Measurements from ENCODE around the gene MAD1L1.

The MAD1L1 gene

DNA sequence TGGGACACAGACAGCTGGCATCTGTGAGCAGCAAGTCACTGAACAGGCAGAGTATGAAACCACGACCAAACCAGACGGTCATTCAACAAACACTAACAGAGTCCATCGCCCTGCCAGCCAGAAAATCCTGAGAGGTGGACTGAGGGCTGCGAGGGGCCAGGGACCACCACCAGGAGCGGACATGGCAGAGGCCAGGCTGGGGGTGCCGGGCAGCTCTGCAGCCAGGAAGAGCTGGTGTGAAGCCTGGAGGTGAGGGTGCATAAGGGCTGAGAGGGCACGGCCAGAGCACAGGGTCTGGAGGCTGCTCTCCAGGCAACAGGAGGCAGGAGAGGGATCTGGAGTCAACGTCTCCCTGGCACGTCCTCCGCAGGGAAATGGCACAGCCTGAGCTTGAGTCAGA lies 15.5 kb downstream of the MAD1L1 start:
- DNase-seq, result no peak

DNA sequence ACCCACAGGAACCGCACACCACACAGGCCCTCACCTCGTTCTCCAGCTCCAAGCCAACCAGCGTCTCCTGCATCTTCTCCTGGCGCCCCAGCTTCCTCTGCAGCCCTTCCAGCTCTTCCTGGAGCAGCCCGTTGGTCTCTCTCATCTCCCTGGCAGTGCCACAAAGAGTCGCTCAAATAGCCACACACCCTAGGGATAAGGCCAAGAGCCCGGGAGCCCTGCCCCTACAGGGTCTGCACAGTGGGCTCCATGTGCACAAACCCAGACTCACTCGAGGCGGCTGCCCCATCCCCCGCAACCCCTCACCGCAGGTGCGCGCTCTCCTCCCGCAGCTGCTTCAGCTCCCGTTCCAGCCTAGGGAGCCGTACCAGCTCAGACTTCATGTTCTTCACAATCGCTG lies 16.9 kb downstream of the MAD1L1 start:
- DNase-seq, result no peak

DNA sequence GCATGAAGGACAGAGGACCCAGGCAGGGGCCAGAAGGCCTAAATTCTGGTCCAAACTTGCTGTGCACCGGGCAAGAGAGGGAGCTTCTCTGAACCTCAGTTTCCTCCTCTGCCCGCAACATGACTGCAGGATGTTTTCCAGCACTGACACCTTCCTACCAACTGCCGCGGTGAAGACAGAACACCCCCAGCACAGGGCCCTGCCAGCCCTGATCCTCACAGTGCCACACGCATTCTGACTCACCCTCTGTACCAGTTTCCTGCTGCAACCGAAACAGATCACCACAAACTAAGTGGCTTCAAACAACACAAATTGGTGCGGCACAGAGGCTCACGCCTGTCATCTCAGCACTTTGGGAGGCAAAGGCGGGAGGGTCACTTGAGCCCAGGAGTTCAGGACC lies 18.1 kb downstream of the MAD1L1 start:
- DNase-seq, result no peak

DNA sequence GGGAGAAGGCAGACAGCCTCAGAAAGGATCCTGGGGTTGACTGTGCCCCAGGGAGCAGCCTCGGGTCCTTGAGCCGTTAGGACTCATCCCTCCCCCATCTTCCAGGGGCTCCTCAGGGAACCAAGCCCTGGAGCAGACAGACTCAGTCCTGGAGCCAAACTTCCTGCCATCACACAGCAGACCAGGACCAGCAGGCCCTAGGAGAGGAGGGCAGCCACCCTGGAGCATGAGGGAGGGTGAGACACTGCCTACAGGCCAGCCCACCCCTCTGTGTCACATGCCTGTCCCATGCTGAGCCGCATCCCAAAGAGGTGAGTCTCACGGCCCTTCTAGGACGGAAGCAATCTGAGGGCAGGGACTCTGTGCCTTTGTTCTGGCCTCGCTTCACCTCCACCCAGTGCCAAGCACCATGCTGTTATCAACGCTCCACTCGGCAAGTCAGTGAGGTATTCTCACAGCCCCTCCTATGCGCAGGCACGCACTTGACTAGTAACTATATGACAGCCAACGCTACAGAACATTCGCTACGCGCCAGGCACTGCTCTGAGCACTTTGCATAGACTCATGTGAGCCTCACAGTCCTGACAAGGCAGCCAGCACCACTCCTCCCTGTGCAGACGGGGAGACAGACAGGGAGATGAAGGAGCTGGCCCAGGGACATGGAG lies 19.1 kb downstream of the MAD1L1 start:
- DNase-seq, result no peak

DNA sequence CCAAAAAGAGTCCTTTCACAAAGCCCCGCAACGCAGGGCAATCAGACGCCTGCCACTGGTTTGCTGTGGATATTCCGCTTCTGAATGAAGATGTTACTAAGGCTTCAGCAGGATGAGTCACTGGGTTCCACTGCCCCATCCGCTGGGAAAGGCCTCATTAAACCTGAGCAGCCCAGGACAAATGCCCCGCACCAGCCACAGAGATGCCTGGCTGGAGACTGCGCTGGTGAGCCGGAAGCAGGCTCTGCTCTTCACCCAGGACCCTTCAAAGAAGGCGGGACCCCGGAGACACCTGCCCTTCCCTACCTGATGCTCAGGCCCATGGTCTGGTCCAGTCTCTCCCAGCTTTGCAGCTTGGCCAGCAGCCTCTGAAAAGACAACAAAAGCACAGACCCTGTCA lies 19.8 kb downstream of the MAD1L1 start:
- no peak for DNase-seq

DNA sequence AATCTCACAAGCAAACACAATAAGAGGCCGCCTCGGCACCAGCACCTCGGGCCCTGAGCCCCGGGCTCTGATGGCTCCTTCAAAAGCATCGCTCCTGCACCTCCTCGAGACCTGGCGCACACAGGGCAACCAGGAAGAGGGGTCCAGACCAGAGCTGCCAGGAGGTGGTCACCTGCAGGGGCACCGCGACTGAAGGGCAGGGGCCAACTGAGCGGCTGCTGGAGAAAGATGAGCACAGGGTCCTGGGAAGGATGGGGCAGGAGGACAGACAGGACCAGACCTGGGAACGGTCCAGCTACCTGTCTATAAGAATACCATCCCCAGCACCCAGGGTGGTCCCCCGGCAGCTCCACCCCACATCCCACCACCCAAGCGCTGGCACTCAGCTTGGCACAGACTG lies 20.8 kb downstream of the MAD1L1 start:
- DNase-seq, result no peak

DNA sequence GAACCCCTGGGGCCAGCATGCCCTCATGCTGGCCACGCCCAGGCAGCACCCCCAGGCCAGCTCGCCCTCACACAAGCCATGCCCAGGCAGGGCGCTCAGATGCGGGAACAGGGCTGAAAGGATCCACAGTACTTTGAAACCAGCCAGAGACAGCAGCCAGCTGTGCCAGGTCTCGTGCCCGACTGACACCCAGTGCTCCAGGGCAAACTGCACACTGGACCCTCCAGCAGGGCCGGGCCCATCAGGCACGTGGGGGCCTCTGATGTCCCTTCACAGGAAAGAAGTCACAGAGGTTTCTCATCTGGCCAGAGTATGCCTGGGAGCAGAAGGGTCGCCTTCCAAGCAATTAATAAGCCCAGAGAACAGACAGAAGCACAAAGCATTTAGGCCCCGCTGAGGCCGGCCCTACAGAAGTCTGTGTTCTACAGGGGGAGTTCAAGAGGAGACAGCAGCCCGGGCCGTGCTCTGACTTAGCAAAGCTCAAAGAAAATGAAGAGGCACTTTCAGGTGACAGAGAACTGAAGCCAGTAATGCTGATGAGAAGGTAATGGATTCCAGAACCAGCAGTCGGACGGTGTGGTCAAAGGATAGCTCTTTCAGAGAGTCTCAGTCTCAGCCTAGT lies 21.4 kb downstream of the MAD1L1 start:
- DNase-seq, result no peak

DNA sequence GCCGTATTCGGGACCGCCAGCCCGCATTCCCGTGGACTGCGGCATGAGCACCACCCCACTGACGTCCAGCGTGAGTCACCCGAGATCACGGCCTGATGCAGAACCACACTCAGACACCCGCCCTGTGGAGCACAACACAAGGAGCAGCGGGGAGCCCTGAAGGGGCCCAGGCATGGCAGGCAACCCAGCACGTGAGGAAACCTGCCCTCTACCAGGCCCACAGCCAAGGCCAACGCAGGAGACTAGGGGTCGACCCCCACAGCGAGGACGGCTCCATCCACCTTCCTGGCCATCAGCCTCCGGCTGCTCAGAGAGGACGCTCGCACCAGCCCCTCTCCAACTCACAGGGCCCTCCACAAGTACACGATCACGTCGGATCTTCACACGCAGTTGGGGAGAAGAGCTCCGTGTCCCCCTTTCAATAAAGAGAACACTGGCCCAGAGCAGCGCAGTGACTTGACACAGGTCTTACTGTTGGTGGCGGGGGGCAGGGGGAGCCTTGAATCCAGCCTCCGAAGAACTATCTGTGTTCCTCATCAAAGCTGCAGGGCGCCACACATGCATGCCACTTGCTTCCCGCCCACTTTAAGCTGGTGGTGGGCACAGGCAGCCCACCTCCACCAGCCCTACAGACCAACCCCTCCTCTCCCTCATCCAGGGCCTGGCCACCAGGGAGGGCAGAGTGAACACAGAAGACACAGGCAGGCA lies 22.0 kb downstream of the MAD1L1 start:
- DNase-seq, result no peak

DNA sequence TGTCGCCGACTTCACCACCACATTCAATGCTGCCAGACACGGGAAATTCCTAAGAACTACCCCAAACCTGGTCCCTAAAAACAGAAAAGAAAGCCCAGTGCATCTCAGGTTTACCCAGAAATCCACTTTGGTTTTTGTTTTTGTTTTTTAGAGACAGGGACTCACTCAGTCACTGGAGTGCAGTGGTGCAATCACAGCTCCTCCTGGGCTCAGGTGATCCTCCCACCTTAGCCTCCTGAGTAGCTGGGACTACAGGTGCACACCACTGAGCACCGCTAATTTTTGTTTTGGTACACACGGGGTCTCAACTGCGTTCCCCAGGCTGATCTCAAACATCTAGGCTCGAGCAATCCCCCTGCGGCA lies 22.8 kb downstream of the MAD1L1 start:
- DNase-seq, result no peak

DNA sequence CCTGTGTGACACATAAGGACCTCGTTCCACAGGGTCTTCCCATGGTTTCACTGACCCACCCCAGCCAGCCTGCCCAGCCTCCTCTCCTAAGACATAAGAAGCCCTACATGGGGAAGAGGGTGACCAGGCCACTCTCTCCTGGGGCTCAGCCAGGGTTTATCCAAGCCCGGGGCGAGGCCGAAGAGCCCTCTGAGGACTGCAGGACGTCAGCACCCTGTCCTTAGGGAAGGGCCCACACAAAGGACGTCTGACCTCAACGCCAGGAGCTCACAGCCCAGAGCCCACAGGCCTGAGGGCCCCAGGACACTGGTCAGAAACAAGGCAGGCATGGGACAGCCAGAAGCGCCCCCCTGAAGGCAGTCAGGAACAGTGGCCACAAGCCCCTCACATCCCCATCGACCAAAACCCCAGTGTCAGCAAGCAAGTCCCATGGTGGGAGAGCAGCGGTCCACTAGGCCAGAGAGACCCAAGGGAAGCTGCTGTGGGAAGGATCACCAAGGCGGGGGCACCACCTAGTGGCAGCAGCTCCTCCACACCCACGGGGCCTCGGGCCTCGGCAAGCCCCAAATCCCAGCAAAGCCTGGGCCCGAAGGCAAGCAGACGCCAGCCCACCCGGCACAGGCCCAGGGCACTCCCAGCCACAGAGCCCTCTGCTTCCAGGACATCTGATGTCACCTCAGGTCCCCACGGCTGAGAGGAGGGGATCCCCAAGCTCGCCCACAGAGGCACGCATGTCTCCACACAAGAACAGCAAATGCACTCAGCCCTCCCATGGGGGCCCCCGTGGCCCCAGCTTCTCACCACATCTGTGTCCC lies 23.4 kb downstream of the MAD1L1 start:
- no peak for DNase-seq

DNA sequence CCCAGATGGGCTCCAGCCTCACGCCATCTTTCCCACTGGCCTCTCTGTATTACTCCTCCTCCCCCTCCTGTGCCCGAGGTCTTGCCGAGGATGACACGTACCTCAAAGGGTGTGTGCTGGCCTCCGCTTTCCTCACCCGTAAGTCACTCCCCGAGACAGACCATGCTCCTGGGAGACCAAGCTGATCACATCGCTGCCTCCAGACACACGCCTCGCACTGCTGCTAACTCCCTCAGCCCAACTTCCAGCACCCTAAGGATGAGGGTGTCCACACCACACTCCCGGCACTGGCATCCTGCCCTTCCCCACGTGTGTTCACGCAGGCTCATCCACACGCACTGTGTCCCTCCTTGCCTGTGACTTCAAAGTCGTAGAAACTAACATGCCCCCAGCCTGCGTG lies 24.0 kb downstream of the MAD1L1 start:
- no peak for DNase-seq

DNA sequence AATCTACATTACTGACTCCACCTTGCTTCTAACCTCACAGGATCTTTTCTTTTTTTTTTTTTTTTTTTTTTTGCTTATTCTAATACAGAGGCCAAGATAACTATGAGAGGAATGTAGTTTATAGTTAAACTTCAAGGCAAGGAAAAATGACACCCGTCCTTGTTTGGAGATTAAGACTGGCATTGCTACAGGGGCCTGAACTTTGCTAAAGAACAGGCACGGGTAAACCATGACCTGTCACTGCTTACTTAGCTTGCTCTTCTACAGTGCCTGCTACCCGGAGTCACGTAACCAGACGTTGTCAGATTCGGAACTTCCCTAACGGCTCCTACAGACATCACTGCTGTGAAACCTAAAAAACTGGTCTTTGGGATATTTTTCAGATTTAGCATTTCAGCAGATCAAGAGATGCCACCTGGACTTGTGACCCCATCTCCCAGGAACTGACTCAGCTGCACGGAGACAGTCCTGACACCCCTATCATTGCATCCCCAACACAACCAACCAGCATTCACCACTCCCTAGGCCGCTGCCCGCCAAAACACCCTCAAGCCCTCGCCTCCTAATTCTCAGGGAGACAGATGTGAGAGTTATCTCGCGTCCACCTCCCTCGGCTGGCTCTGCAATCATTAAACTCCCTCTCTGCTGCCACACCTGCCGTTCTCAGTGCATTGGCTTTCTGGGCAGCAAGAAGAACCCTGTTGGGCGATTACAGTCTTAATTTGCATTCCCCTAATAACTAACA lies 27.5 kb downstream of the MAD1L1 start:
- DNase-seq, result no peak

DNA sequence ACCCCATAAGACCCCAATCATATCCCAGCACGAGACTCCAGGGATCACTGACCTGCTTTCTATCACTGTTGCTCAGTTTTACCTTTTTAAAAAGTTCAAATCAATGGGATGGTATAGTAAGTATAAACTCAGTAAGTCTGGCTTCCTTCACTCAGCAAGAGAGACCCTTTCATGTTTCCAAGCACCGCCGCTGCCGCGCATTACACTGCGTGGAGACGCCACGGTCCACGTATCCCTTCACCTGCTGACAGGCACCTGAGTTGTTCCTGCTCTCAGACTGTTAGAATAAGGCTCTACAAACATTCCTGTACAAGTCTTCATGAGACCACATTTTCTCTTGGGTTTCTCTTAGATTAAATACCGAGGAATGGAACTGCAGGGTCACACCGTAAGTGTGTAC lies 28.3 kb downstream of the MAD1L1 start:
- no peak for DNase-seq

DNA sequence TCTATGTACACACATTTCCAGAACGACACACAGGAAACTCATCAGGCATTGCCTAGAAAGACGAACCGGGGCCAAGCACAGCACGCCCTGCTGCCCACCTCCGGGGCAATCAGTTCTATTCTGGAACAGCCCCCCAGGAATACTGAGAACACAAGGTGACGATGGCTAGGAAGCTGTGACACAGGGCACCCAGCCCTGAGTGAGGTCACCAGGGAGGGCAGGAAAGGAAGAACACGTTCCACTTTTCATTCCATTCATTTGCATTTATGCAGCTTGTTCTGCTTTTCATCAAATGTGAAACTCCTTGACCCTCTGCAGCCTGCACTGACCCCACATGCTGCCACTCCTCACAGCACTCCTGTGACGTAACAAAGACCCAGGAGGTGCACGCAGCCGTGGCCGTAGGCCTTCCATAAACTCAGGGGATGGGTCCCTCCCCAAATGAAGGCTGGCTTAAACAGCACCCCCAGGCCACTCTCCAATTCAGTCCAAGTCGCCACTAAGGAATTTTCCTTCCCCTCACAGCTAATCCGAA lies 28.9 kb downstream of the MAD1L1 start:
- no peak for DNase-seq

DNA sequence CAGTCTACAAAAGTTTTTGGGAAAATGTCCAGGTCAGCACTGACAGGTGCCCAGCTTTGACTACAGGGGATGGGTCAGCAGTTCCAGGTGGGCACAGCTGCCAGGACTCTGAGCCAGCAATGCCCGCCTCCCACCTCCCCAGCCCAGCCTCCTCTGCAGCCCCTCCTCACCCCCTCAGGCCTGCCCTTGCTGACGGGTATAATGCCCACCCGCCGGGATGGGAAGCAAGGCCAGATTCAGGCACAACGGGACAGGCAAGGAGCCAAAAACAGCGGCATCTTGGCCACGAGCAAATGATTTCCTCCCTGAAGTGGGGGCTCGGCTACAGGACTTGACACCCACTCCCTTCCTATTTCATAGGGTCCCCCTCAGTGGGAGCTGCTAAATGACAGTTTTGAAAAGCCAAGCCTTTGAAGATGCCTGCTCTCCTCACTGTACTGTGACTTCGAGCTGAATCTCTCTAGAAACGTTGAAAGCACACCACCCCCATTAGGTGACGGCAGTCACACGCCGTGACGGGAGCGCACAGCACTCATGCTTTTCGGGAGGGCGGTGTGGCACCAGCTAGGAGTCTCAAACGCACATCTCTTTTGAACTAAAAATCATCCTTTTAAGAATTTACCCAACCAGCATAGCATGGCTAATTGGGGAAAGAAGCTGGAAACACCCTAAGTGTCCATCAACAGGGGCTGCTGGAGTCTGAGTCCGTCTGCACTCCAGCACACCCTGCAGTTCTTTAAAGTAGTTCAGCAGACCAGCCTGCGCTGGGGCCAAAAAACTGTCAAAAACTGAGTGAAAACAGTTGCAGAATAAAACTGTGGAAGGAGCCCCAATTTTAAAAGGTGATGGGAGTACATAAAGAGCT lies 29.6 kb downstream of the MAD1L1 start:
- DNase-seq, result no peak

DNA sequence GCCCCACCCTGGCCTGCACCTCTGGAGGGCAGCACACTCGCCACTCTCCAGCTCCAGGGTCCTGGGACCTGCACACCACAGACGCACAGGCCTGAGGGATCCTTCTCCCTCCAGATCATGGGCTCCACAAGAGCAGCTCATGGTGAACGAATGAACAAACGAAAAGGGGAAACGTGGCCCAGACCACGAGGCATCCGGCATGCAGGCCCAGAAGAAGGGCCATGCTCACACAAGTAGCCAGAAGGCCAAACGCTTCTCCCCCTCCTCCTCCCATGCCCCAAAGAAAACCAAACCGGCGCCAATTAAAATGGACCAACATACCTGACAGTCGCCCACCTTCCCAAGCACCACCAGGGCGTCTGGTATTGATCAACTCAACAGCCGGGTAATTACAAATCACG lies 30.4 kb downstream of the MAD1L1 start:
- no peak for DNase-seq

DNA sequence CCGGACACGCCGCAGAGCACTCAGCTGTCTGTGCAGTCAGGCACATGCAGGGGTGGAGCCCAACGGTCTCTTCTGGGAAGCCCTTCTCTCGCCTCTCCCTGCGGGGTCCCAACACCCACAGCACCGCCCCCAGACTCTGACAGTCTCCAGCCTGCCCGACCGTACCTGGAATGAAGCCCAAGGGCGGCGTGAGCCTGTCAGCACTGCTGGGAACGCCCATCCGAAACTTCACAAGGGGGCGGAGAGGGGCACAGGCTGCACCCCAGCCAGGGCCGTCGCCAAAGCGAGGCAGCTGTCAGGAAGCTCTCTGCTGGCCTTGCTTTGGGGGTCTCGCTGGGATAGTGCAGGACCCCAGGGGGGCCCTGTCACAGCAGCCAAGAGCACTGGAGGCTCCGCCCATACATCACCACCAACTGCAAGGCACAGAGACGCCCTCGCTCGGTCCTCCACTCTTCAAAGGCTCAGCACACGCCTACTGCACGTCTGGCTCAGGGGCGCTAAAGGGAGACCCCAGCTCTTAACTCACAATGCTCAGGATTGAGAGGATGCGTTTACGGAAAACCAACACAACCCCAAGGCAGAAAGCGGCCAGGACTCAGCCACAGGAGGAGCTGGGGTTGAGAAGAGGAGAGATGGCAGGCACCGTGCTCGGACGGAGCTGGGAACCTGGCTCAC lies 30.9 kb downstream of the MAD1L1 start:
- DNase-seq, result no peak

DNA sequence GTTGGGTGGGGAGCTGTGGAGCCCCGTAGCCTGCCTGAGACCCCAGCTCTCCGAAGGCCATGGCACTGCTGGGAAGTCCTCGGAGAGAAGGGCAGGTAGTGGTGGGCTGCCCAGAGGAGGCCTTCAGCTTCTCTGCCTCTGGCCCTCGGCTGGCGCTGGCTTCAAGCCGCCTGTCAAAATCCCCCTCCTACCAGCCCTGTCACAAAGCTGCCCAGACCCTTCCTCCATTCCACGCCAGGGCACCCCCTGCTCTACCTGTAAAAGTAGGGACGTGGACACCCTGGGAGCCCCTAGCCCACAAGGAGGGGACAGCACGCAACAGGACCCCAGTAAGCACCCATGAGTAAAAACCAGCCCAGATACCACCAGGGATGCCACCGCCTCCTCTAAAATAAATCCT lies 31.6 kb downstream of the MAD1L1 start:
- no peak for DNase-seq

DNA sequence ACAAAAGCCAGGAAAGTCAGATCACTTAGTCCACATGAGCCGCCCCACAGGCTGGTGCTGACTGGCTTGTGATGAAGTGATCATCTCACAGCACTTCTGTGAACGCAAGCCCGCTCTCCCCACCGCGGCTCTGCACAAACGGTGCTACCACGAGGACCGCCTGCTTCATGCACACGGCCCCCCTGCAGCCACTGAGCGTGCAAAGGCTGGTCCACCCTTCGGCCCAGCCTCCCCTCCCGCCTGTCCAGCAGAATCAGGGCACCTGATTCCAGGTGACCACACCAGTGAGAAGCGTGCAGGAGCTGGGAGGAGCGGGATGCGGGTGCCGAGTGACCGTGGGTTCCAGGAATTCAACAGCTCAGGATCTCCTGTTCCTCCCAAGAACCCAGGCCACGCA lies 32.2 kb downstream of the MAD1L1 start:
- no peak for DNase-seq

DNA sequence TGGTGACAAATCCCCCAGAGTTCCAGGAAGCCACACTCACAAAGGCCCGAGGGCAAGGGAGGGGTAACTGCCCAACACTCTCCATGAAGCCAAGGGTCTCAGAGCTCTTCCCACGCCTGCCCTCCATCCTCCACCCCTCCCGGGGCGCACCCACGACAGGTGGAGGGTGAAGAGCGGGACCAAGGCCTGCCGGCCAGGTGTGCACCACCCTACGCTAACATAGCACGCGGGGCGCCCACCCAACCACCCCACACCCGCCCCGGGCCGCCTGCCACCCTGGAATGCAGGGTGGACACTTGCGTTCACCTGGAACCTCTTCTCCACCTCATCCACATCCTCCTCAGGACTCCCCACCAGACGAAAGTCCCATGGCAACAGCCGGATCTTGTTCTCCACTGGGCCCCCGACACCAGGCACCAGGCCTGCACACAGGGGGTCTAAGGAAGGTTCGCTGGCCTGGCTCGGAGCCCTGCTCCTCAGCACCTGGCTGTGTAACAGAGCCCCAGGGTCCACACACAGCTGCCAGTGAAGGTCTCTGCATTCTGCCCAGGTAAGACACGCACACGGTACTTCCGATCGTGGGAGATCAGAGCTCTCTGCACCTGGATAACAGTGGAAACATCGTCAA lies 32.7 kb downstream of the MAD1L1 start:
- no peak for DNase-seq

DNA sequence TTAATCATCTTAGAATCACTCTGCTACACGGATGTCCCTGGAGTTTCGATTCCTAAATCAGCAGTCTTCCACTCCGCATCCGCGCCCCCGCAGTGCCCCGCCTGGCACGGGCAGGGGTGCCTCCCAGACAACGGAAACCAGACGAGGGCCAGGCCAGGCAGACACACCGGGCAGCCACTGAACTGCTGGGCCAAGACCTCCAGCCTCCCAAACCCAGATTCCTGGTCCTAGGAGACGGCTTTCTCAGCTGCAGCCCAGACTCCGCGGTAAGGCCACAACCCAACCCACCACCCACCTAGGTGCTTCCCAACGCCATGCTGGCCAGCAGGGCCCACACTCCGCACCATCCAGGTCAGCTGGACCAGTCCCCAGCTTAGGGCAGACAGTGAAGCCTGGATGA lies 33.2 kb downstream of the MAD1L1 start:
- DNase-seq, result no peak

Data from SIG-M5 (cell line).